Measurements from ENCODE around the gene CBL. TPM values are rescaled to one million over a fixed set of nuclear protein-coding genes. Genes with fewer than 3 reads are reported as not detected.

Gene CBL
- total RNA-seq, 2 donors from 2014 or later: 8.5 to 14.5 TPM

GRCh38 chr11:119172513-119172912, 33.6 kb upstream of the CBL start:
- Histone ChIP-seq H3K4me1 (peaks cover 0 to 6% of the 10 kb centered on the region in 2 donors), H3K27me3 (no peaks in the 10 kb centered on the region), H3K9me3 (no peaks in the 10 kb centered on the region), H3K4me3 (no peak overlapping the region), H3K27ac (no peak overlapping the region), H3K36me3 (peaks cover 21% of the 10 kb centered on the region)
- no peak for TF ChIP-seq CTCF (IDR thresholded peaks at IDR 0.05)
- no peak for DNase-seq (ENCODE audit: low spot score)

GRCh38 chr11:119173453-119173852, 32.7 kb upstream of the CBL start:
- Histone ChIP-seq H3K36me3 (peaks cover 21% of the 10 kb centered on the region), H3K4me1 (peaks cover 0 to 11% of the 10 kb centered on the region in 2 donors), H3K9me3 (no peaks in the 10 kb centered on the region), H3K27me3 (no peaks in the 10 kb centered on the region), H3K4me3 (no peak overlapping the region), H3K27ac (no peak overlapping the region)
- DNase-seq (ENCODE audit: low spot score): no peak
- TF ChIP-seq CTCF (IDR thresholded peaks at IDR 0.05): no peak

- H3K4me3 ChIP-seq: no peak overlapping the region
- peaks cover 21% of the 10 kb centered on the region for H3K36me3 ChIP-seq
- DNase-seq (ENCODE audit: low spot score): no peak
- no peak for TF ChIP-seq CTCF (IDR thresholded peaks at IDR 0.05)
- peaks cover 0 to 5% of the 10 kb centered on the region in 2 donors for H3K4me1 ChIP-seq
- no peak overlapping the region for H3K27ac ChIP-seq
- no peaks in the 10 kb centered on the region for H3K9me3 ChIP-seq
- H3K27me3 ChIP-seq: no peaks in the 10 kb centered on the region
These were observed 30.6 kb upstream of the CBL start for GRCh38 chr11:119175493-119176077.

- Histone ChIP-seq H3K27me3 (no peaks in the 10 kb centered on the region), H3K4me3 (no peak overlapping the region), H3K4me1 (peaks cover 0 to 5% of the 10 kb centered on the region in 2 donors), H3K36me3 (peaks cover 27% of the 10 kb centered on the region), H3K27ac (no peak overlapping the region), H3K9me3 (no peaks in the 10 kb centered on the region)
- DNase-seq (ENCODE audit: low spot score): no peak
- TF ChIP-seq CTCF (IDR thresholded peaks at IDR 0.05): no peak
These were observed 27.9 kb upstream of the CBL start for GRCh38 chr11:119178166-119178680.

GRCh38 chr11:119179342-119179741, 26.8 kb upstream of the CBL start:
- H3K9me3 ChIP-seq: no peaks in the 10 kb centered on the region
- H3K36me3 ChIP-seq: peaks cover 21% of the 10 kb centered on the region
- H3K4me1 ChIP-seq: peaks cover 0 to 5% of the 10 kb centered on the region in 2 donors
- no peak for DNase-seq (ENCODE audit: low spot score)
- no peak for TF ChIP-seq CTCF (IDR thresholded peaks at IDR 0.05)
- no peaks in the 10 kb centered on the region for H3K27me3 ChIP-seq
- H3K27ac ChIP-seq: no peak overlapping the region
- H3K4me3 ChIP-seq: no peak overlapping the region

GRCh38 chr11:119179983-119180382, 26.2 kb upstream of the CBL start:
- DNase-seq (ENCODE audit: low spot score): no peak
- H3K4me3 ChIP-seq: no peak overlapping the region
- H3K27me3 ChIP-seq: no peaks in the 10 kb centered on the region
- no peak for TF ChIP-seq CTCF (IDR thresholded peaks at IDR 0.05)
- peaks cover 16% of the 10 kb centered on the region for H3K36me3 ChIP-seq
- no peaks in the 10 kb centered on the region for H3K9me3 ChIP-seq
- peaks cover 0 to 5% of the 10 kb centered on the region in 2 donors for H3K4me1 ChIP-seq
- no peak overlapping the region for H3K27ac ChIP-seq

Measured in right atrium auricular region (tissue), 2 donors.